GM13976 (cell line): Measurements from ENCODE around the gene MAP3K21.

Experiments
- DNase-seq: peaks from one replicate; pipeline ENCODE4 v3.0.0; 2012; ENCODE audit warnings: low spot score
- in situ Hi-C: fragments of 300-500 bp; cut with MboI; formaldehyde crosslinking; loops from one replicate; pipeline ENCODE4 v1.12.0; 2022; ENCODE audit warnings: low sequenced_read_pairs, mixed read lengths, inconsistent platforms; ENCODE audit not compliant: unreplicated experiment
- TF ChIP-seq, protein P1 (sequence below): IDR thresholded peaks from 2 replicates; pipeline ENCODE4 v1.5.1; 2012; ENCODE audit warnings: borderline replicate concordance, mild to moderate bottlenecking; ENCODE audit not compliant: insufficient read depth; ENCODE audit errors: extremely low read depth, missing control alignments, control extremely low read depth

The MAP3K21 gene

DNA sequence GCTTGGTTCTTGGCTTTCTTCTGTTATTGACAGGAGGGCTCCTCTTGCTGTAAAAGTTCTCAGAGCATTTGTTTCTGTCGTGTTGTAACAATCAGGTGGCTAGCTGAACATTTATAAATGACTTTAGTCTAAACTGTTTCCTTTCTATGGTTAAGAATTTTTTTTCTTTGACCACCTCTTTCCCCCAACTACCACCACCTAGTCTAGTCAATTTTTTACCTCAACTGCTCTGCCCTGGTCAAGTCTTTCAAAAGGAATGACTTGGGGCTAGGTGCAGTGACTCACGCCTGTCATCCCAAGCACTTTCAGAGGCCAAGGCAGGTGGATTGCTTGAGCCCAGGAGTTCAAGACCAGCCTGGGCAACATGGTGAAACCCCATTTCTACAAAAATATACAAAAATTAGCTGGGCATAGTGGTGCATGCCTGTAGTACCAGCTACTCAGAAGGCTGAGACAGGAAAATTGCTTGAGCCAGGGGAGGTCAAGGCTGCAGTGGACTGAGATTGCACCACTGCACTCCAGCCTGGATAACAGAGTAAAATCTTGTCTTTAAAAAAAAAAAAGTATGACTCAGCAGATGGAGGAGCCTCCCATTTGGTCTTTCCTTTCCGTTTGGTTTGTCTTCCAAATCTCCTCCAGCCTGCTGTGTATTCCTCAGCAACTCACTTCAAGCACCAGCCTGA, 40.7 kb downstream of the MAP3K21 start:
- in situ Hi-C loops: no loop called here
- TF ChIP-seq, protein P1, sequence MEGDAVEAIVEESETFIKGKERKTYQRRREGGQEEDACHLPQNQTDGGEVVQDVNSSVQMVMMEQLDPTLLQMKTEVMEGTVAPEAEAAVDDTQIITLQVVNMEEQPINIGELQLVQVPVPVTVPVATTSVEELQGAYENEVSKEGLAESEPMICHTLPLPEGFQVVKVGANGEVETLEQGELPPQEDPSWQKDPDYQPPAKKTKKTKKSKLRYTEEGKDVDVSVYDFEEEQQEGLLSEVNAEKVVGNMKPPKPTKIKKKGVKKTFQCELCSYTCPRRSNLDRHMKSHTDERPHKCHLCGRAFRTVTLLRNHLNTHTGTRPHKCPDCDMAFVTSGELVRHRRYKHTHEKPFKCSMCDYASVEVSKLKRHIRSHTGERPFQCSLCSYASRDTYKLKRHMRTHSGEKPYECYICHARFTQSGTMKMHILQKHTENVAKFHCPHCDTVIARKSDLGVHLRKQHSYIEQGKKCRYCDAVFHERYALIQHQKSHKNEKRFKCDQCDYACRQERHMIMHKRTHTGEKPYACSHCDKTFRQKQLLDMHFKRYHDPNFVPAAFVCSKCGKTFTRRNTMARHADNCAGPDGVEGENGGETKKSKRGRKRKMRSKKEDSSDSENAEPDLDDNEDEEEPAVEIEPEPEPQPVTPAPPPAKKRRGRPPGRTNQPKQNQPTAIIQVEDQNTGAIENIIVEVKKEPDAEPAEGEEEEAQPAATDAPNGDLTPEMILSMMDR: no peak
- DNase-seq: no peak

DNA sequence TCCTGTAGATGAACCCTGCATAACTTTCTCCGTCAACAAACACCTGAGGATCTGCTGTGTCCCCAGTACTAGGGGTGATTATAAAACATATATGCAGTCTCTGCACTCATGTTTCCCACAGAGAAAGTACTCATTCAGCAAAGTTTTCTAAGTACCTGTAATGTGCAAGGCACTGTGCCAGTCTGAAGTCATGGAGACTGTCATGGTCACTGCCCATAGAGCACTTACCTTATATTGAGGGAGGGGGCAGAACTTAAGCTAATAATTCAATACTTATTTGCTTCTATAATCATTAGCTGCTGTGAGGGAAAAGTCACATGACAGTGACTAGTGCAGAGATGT, 41.2 kb downstream of the MAP3K21 start:
- in situ Hi-C loops: no loop called here
- TF ChIP-seq, protein P1: no peak

DNA sequence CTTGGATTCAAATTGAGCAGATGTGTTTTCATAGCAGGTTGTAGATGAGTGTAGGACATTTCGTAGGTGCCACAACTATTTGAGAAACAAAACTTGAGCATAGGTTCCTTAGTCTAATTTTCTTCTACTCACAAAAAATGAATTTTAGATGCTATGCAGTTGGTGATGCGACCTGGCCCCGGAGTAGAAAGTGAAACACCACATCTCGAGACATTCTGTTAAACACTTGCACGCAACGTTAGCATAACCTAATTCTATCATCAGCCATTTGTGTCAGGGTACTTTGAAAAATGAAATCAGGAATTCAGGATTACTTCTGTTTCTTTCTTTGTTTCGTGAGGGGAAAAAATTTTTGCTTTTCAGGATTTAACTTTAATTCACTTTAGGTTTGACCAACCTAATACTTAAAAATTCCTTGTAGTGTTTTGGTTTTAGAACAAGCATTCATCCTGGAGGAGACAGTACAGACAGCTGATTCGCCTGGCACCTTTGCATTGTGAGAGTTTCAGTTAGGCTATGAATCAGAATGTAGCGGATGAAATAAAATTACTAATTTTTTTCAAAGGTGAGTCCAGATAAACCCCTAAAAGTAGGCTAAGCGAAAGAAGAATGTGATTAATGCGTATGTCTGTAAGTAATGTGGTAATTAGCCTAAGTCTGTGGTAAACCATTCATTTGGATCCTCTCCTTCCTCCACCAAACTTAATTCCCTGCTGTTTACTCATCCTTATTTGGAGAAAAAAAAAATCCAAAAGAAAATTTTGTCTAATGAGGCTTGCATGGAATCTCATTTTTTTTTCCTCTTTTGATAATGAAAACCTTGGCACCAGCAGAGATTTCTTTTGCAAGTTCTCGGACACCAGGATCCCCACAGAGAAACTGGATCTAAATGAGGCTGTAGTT, 44.9 kb downstream of the MAP3K21 start:
- TF ChIP-seq, protein P1: no peak
- in situ Hi-C loops: no loop called here

More for the DNA sequence above, 41.2 kb downstream of the MAP3K21 start:
- DNase-seq: no peak

DNA sequence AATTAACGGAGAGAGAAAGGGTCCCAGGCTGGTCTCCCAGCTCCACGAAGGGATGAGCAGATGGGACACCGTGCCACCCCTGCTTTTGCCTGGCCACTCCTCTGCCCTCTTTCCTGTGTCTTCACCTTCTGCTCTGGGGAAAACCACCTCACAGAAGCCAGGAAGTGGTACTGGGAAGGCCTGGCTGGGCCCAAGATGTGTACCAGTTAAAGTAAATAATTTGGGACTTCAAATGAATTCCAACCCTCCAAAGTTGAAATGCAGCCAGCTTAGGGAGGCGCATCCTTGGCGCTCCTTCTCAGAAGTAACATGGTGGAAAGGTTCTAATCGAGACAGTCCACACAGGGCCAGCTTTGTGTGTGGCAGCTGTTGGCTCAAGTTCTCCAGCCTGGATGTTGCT, 45.7 kb downstream of the MAP3K21 start:
- DNase-seq: no peak
- in situ Hi-C loops: no loop called here
- TF ChIP-seq, protein P1: no peak

More for the DNA sequence above, 44.9 kb downstream of the MAP3K21 start:
- DNase-seq: no peak

DNA sequence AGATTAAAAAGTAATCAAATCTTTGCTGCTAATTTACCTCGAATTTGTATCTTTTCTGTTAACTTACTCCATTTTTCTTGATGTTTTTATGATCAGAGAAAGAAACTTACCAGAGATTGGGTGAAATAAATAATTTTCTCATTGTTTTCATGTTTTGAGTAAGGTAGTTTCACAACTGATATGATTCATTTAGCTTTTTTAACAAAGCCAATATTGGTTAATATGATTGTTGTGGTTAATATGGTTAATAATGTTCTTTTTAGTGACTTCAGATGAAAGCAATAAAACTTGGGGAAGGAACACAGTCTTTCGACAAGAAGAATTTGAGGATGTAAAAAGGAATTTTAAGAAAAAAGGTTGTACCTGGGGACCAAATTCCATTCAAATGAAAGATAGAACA, 48.1 kb downstream of the MAP3K21 start:
- in situ Hi-C loops: no loop called here
- no peak for DNase-seq
- TF ChIP-seq, protein P1: no peak

DNA sequence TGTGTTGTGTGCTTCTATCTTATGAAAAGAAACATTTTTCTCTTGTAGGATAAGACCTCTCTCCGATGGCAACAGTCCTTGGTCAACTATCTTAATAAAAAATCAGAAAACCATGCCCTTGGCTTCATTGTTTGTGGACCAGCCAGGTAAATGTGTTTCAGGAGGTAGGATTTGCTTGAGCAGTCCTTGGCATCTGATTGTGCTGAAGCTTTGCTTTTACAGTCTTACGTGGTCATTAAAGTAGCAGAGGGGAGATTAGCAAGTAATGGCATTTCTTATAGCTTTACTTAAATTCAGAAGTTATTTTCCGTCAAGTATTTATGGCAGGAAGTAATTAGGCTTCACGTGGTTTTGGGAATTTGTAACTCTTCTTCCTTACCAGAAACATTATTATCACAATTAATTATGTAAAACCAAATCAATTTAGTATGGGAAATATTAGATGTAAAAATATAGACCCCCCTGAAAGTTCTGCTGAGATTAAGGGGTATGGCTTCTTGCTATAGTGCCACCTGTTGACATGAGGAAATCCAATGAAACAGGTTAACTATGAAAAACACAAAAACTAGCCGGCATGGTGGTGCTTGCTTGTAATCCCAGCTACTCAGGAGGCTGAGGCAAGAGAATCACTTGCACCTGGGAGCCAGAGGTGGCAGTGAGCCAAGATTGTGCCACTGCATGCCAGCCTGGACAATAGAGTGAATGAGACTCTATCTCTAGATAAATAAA, 49.0 kb downstream of the MAP3K21 start:
- in situ Hi-C loops: no loop called here
- no peak for DNase-seq
- TF ChIP-seq, protein P1: no peak
